Gastrocnemius medialis (tissue), 4 donors: ENCODE results near the gene SLC25A21. TPM values are rescaled to one million over a fixed set of nuclear protein-coding genes. Genes with fewer than 3 reads are reported as not detected.

Experiments
- ATAC-seq, 2 donors: fragments of 150-250 bp; one replicate each; pipeline ENCODE4 v1.9.1; 2016
- DNase-seq, 2 donors: peaks; one replicate each; pipeline ENCODE4 v3.0.0-alpha.2; 2019
- H3K27ac ChIP-seq, 4 donors: fragments of 200-600 bp; sonication (generic); 1 replicate in 1 of 4; 2 replicates in 3 of 4; pipeline ENCODE4 v1.5.1; 2016 to 2018; ENCODE audit warnings: mild to moderate bottlenecking in 2 of 4, moderate library complexity in 1 of 4
- H3K27me3 ChIP-seq, 3 donors: fragments of 200-600 bp; sonication (generic) in 2 of 3; 1 replicate in 1 of 3; 2 replicates in 2 of 3; pipeline versions ENCODE4 v1.5.1 to v1.6.0; 2016 to 2019; ENCODE audit warnings: mild to moderate bottlenecking in 1 of 3, moderate library complexity in 1 of 3
- H3K36me3 ChIP-seq, 2 donors: fragments of 200-600 bp; sonication (generic) in 1 of 2; one replicate each; pipeline ENCODE4 v1.5.1; 2017 to 2018
- H3K4me1 ChIP-seq, 2 donors: fragments of 200-600 bp; sonication (generic) in 1 of 2; one replicate each; pipeline ENCODE4 v1.5.1; 2016 to 2017; ENCODE audit warnings: mild to moderate bottlenecking in 2 of 2
- H3K4me3 ChIP-seq, 4 donors: fragments of 200-600 bp; sonication (generic) in 3 of 4; 1 replicate in 1 of 4; 2 replicates in 3 of 4; pipeline ENCODE4 v1.5.1; 2016 to 2019; ENCODE audit warnings: mild to moderate bottlenecking in 2 of 4
- H3K9me3 ChIP-seq, 3 donors: fragments of 200-600 bp; sonication (generic) in 2 of 3; 1 replicate in 1 of 3; 2 replicates in 2 of 3; pipeline ENCODE4 v1.5.1; 2016 to 2019
- CTCF ChIP-seq, 5 experiments: fragments of 450-650 bp in 3 of 5; fragments of 200-600 bp in 2 of 5; sonication (generic) in 2 of 5; IDR thresholded peaks in 4 of 5; conservative IDR thresholded peaks in 1 of 5; 1 replicate in 4 of 5; 2 replicates in 1 of 5; pipeline ENCODE4 v1.5.1; 2016 to 2019; ENCODE audit warnings: antibody characterized with exemption in 5 of 5, mild to moderate bottlenecking in 3 of 5, moderate library complexity in 3 of 5
- POLR2A ChIP-seq, 2 donors: fragments of 450-650 bp; IDR thresholded peaks; one replicate each; pipeline ENCODE4 v1.6.1; 2017; ENCODE audit warnings: antibody characterized with exemption in 2 of 2, mild to moderate bottlenecking in 2 of 2, moderate library complexity in 2 of 2
- in situ Hi-C, 4 donors: fragments of 200-750 bp; cut with MboI; loops; one replicate each; pipeline versions ENCODE4 v1.15.0 to v1.8.0; 2017; ENCODE audit warnings: low sequenced_read_pairs in 4 of 4
- intact Hi-C: fragments of 100-400 bp; cut with DNase I; formaldehyde crosslinking; loops from one replicate; pipeline ENCODE4 v1.15.1; 2023; ENCODE audit warnings: low total_unique reads
- total RNA-seq, 4 donors: library from RNA; depleted of rRNA; stranded (reverse); fragments of >200 nt; gene quantifications; one replicate each; pipeline versions ENCODE4 v1.1.0 to v1.2.3, GENCODE V29; 2016

The SLC25A21 gene
- total RNA-seq, 4 donors from 2014 or later, result 1.9 TPM; not detected in 3

GRCh38 chr14:36659010-36659821 lies 513.2 kb downstream of the SLC25A21 start:
- intact Hi-C loops, result loop anchor here (10.0 kb wide), 1 partner anchor 144 kb away; no protein-coding TSS in a partner anchor
- ATAC-seq, result no peak
- H3K27me3 ChIP-seq, result peaks cover 96 to 100% (median 100%) of the 10 kb centered on the region in 3 donors
- H3K4me3 ChIP-seq, result peak overlapping the region in 1 of 4 donors; percentile 26
- no peak overlapping the region for H3K27ac ChIP-seq
- no peaks in the 10 kb centered on the region for H3K36me3 ChIP-seq
- TF ChIP-seq POLR2A (IDR thresholded peaks at IDR 0.05), result no peak
- no peak for TF ChIP-seq CTCF (IDR thresholded peaks at IDR 0.05 in 4 of 5, conservative IDR thresholded peaks at IDR 0.05 in 1 of 5)
- in situ Hi-C loops, result loop anchor here in 3 of 4 donors (25.0 kb wide), 3 partner anchors 278 to 953 kb away; partner anchors contain the start of genes FOXA1 (in 1 of the 3) and TTC6 (in 1 of the 3)
- no peak for DNase-seq
- peaks cover 33 to 42% of the 10 kb centered on the region in 2 donors for H3K4me1 ChIP-seq
- no peaks in the 10 kb centered on the region for H3K9me3 ChIP-seq

- DNase-seq (no peak), ATAC-seq (no peak)
- no peak overlapping the region for H3K27ac ChIP-seq
- peak overlapping the region in 1 of 4 donors; percentile 48 for H3K4me3 ChIP-seq
- no peaks in the 10 kb centered on the region for H3K36me3 ChIP-seq
- peaks cover 29 to 34% of the 10 kb centered on the region in 2 donors for H3K4me1 ChIP-seq
- in situ Hi-C loops (loop anchor here in 3 of 4 donors (25.0 kb wide), 3 partner anchors 279 to 954 kb away; partner anchors contain the start of genes FOXA1 (in 1 of the 3) and TTC6 (in 1 of the 3)), intact Hi-C loops (loop anchor here (10.0 kb wide), 1 partner anchor 144 kb away; no protein-coding TSS in a partner anchor)
- TF ChIP-seq CTCF (IDR thresholded peaks at IDR 0.05 in 4 of 5, conservative IDR thresholded peaks at IDR 0.05 in 1 of 5) (no peak), POLR2A (IDR thresholded peaks at IDR 0.05) (no peak)
- H3K27me3 ChIP-seq, result peaks cover 96 to 100% (median 100%) of the 10 kb centered on the region in 3 donors
- H3K9me3 ChIP-seq, result no peaks in the 10 kb centered on the region
Observed at GRCh38 chr14:36658123-36659009, 514.0 kb downstream of the SLC25A21 start.

GRCh38 chr14:36657399-36658122 lies 514.8 kb downstream of the SLC25A21 start:
- Histone ChIP-seq H3K27me3 (peaks cover 96 to 100% (median 100%) of the 10 kb centered on the region in 3 donors), H3K36me3 (no peaks in the 10 kb centered on the region), H3K9me3 (no peaks in the 10 kb centered on the region), H3K27ac (no peak overlapping the region), H3K4me1 (peaks cover 26 to 27% of the 10 kb centered on the region in 2 donors), H3K4me3 (peak overlapping the region; percentile 22 to 48 (median 29))
- TF ChIP-seq POLR2A (IDR thresholded peaks at IDR 0.05), result no peak
- TF ChIP-seq CTCF (IDR thresholded peaks at IDR 0.05 in 4 of 5, conservative IDR thresholded peaks at IDR 0.05 in 1 of 5), result no peak
- ATAC-seq, result no peak
- intact Hi-C loops, result loop anchor here (10.0 kb wide), 1 partner anchor 143 kb away; no protein-coding TSS in a partner anchor
- in situ Hi-C loops, result loop anchor here in 3 of 4 donors (25.0 kb wide), 3 partner anchors 280 to 955 kb away; partner anchors contain the start of genes FOXA1 (in 1 of the 3) and TTC6 (in 1 of the 3)
- DNase-seq, result no peak
